GM18505 (cell line): ENCODE results near the gene CDH12.
"Not testable (repeated sequence)": the region's sequence is repeated elsewhere in the genome, so short reads cannot be mapped to it uniquely, and the experiment has no call there.

Source experiments
- ATAC-seq: cut with Tn5 transposase; IDR thresholded peaks from one replicate; pipeline ENCODE4 v1.9.1; 2021; ENCODE audit not compliant: unreplicated experiment
- POLR2A ChIP-seq: IDR thresholded peaks from 4 replicates; pipeline ENCODE4 v1.6.1; 2011; ENCODE audit warnings: borderline replicate concordance; ENCODE audit not compliant: insufficient read depth, insufficient read length; ENCODE audit errors: extremely low read depth

CDH12 gene

DNA sequence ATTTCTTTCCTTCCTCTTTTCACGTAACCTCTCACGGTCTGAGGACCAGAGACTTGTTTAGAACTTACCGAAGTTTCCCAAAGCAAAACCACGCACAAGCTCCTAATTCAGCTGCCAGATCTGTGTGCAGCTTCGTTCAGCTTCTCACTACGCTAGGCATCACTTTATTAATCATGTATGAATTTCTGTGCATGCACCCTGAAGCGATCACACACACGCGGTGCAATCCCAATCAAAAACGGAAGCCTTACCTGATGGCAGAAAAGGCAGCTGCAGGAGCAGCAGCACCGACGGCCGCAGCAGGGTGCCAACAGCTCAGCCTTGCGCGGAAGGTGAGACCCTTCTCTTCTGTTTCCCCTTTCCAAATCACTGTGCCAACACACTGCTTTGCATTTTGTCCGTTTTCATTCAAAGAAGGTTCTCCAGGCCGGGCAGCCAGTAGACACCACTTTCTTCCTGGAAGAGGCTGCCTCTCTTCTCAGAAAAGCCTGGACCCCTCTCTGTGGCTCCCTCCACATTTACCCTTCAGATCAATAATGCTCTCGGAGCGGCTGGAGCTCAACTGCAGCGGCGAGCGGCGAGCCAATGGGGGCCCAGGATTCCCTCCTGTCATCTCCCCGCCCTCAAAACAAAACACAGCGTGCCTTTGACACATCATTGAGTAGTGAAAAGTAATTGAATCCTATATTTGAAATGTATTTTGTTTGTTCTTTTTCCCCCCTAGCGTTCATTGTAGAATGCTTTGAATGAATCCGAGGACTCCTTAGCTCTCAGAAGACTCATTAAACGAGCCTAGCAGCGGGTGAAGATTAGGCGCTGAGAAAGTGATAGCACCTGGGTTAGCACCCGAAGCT lies at the start of gene CDH12:
TSS of gene CDH12 (minus strand) at position 538 of the 854 bp plus-strand sequence.
- TF ChIP-seq POLR2A: no peak

DNA sequence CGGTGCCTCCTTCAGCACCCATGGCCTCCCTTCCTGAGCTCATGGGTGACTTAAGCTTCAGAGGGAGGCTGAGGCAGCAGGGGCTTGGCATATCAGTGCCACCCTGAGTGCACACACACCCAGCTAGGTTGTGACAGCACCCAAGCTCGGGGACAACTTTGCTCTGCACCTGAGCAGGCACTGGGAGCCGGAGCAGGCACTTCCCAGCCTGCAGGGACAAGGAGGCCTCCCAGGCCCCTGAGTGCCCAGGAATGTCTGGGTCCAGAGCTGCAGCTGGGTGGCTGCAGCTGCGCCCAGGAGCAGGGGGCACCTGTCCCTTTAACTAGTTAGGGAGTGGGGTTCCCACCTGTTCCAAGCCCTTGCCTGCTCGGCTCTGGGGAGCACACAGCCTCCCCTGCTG lies 48.7 kb upstream of the CDH12 start:
- no peak for TF ChIP-seq POLR2A
- ATAC-seq: no peak

More for the DNA sequence above, at the start of gene CDH12:
- no peak for ATAC-seq

DNA sequence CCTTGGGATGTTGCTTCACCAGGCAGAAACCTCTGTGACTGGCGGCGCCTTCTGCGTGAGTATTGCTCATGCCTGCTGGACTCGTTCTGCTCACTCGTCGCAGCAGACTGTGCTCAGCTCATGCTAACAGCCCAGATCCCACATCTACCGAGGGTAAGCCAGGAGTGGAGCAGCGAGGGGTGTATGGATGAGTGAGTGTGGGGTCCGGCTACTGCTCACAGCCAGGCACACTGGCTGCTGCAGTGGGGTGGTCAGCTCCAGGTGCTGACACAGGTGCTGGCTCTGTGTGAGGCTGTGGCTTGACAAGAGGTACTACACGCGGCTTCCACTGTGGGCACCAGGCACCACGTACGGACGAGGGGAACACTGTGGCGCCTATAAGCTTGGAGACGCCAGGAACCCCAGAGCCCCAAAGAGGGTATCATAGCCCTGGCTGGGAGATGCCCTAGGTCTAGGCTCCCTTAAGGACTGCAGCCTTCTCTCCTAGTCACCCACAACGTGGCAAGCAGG lies 47.7 kb upstream of the CDH12 start:
- no peak for ATAC-seq
- TF ChIP-seq POLR2A: no peak

DNA sequence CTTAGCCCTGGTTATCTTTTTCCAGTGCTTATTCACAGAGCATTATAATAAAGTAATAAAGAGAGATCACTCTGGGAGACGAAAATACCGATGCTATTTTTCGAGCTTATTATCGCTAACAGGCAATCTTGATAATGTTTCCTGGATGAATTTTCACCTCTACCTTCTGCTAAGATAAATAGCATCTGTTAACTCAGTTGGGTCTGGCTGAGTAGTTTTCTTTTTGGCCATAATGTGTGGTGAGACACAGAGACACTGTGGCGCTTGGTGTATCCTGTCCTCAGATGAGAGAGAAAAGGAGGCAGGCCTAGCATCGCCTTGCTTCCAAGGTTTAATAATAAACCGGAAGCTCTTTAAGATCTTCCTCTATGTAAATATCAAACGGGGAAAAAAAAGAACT lies 46.2 kb upstream of the CDH12 start:
- no peak for ATAC-seq
- no peak for TF ChIP-seq POLR2A

DNA sequence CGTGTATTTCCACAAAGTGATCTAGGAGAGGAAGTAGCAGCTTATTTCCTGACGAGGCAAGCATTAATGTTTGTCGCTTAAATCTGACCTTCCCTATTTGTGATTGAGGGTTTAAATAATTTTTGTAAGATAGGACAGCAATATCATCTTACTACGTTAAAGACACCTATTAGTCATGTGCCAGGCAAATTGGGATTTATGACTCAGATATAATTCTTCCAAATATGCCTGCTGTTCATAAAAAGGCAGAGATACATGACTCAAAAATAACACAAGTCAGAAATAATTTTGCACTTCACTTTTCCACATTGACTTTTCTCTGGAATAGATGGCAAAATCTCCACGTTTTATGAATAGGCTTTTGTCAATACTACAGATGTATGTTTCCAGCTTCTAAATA lies 43.0 kb upstream of the CDH12 start:
- no peak for ATAC-seq
- no peak for TF ChIP-seq POLR2A

DNA sequence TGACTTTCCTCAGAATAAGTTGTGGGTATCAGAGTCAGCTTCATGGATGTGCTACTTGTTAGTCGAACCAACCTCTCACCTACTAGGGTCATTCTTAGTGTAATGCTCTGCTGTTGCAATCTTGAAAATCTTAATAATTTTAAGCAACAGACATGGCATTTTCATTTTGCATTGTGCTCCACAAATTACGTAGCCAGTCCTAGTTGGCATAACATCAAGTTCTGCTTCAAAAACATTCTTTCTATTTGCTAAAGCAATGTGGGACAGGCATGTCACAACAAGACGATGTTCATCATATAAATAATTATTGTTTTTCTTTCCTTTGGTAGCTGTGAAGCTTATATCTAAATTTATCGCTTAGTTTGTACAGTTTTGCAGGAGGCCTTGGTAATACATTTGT lies 39.3 kb upstream of the CDH12 start:
- no peak for ATAC-seq
- TF ChIP-seq POLR2A: no peak

DNA sequence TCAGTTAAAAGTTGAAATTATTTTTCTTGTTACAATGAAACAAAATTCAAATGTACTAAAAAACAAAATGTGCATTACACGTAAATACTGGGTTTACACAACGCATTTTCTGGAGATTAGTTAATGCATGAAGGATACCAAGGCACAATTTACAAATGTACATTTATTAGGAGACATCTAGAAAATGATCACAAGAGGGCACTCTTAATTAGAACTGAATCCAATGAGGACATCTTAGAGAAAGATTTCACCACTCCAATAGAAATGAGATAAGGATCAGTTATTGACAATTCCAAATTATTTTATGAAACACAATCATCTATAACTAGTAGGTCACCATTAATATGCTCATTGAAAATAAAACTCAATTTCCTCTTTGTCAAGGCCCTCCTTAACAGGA lies 36.6 kb upstream of the CDH12 start:
- ATAC-seq: no peak

DNA sequence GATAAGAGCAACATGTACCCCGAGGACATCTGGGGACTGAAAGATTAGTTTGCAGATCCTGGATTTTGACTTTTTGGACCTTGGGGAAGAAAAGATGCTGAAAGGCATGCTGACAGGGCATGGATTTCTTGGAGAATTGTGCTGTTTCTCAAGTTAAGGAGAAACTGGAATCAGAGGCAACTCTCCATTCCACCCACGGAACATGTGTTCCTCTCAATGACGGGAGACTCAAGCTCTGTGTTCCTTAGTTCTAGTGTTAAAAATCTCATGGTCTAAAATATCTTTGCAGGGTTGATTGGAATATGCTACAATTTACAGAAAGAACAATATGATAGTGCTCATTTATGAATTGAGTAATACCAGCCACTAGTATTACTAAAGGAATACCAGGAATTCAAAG lies 34.4 kb upstream of the CDH12 start:
- ATAC-seq: no peak
- no peak for TF ChIP-seq POLR2A

More for the DNA sequence above, 36.6 kb upstream of the CDH12 start:
- TF ChIP-seq POLR2A: no peak

DNA sequence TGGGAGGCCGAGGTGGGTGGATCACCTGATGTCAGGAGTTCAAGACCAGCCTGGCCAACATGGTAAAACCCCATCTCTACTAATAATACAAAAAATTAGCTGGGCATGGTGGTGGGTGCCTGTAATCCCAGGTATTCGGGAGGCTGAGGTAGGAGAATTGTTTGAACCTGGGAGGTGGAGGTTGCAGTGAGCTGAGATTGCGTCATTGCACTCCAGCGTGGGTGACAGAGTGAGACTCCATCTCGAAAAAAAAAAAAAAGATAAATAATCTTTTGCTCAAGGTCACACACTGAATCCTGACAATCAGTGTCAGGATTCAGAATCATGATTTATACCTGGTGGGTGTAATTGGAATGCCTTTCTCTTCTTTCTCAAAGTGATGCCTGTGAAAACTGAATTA lies 5.8 kb upstream of the CDH12 start:
- ATAC-seq: not testable (repeated sequence)

DNA sequence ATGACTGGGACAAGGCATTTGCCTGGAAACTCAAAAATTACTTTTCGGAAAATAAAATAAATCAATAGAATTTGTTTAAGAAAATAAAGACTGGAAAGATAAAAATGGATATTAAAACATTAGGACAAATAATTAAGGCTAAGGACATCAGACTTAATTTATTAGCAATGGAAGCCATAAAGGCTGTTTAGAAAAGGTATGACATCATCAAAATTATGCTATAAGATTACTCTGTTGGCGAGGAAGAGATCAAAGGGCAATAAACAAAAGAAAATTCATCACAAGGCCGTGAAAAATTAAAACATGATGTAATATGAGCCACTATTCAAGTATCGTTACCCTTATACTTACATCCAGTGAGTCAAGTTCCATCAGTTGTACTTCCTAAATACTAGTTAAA lies 2.7 kb upstream of the CDH12 start:
- TF ChIP-seq POLR2A: no peak
- ATAC-seq: no peak

DNA sequence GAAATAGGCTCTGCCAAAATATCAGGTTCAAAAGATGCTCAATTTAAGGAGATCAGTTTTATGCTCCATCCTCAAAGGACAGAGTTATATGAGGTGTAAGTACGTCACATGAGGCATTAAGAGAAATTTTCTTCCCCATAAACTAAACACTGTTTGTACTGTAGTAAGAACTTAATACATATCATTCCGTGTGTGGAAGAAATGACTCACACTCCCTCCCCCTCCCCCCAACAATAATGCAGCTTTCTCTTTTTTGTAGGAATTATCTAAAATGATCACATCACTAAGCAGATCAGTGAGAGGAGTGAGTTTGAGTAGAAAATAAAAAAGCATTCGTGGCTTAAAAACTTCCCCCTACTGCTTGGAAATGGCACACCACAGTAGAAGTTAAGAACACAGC lies 2.2 kb downstream of the CDH12 start:
- no peak for TF ChIP-seq POLR2A
- no peak for ATAC-seq

DNA sequence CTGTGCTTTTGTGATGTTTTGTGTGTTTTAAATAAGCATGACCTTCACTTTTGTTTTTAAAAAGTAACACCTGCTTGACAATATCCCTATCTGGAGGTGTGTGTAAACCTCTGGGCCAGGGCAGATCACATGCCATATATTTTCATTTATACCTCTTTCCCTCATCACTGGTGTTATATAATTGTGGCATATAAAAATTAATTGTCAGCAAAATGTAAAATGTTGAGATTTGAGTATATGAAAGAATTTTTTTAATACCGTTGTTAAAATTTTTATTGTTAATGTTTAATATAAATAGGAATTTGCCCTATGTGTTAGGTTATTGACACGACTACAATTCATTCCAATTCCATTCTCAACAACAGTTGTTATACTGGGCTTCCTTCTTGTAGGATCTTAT lies 6.5 kb downstream of the CDH12 start:
- TF ChIP-seq POLR2A: no peak
- ATAC-seq: no peak

DNA sequence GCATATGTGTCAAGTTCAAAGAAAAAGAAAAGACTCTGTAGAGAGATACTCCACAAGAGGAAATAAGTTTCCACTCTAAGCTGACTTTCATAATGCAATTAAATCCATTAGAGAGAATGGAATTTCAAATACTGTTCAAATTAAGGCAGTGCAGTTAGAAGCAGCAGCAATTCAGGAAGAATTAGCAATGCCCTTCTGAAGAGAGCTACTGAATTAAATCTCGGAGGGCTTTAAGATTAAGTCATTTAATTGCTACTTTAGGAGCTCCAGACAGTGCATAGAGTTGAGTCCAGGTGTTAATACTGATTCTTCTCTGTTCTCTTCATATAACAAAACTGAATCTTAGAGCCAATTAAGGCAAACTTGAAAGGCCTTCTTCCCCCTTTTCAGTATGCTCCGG lies 8.5 kb downstream of the CDH12 start:
- no peak for TF ChIP-seq POLR2A
- ATAC-seq: no peak

DNA sequence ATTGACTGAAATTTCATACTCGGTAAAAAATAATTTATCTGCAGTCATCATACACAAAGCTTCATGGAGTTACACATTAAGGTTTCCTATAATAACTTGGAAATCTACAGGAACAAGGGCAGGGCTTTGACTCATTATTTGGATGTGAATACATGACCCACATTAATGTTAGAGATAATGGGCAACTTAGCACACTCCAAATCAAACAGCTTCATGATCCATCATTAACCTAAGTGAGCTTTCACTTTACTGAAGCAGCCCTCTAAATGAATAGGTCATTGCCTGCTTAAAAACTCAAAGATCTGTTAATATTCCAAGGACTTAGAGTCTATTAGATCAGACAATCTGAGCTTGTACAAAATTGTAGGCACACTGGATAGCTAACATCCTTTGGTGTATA lies 9.0 kb downstream of the CDH12 start:
- TF ChIP-seq POLR2A: no peak
- no peak for ATAC-seq
